Measurements from ENCODE around the gene TMEM30A.

Gene TMEM30A

DNA sequence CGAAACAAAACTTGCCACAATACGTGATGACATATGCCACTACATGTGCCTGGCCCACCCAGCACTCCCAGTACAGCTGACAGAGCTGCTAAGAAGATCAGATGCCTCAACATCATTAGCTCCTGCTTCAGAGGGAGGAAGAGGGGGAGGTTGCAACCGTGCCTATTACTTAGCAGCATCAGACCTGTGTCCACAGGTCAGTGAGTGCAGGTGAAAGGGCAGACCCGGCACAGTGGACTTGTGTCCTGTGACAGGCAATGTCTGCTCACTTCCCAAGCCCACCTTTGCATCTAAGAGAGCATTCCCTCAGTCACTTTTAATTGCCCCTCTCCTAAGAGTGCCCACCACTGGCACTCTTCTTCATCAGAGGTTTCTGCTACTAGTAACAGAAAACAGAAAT, 69.3 kb downstream of the TMEM30A start:
- DNase-seq (ENCODE audit: low read depth), result no peak

DNA sequence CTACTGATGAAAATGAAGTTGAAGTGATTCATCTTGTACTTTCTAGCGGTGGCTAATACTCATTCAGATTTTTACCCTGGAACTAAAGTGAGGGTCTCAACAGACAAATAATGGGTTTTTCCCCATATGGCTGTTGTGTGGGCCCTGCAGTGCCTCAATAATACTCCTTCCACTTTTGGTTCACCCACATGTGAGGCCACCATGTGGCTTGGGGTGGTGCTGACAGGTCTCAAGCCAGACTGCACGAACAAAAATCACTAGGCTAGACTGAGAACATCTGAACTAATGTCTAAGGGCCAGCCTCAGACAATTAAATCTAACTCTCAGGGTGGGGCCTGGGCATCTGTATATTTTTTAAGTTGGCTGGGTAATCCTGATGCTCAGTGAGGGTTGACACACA, 70.9 kb downstream of the TMEM30A start:
- no peak for DNase-seq (ENCODE audit: low read depth)

DNA sequence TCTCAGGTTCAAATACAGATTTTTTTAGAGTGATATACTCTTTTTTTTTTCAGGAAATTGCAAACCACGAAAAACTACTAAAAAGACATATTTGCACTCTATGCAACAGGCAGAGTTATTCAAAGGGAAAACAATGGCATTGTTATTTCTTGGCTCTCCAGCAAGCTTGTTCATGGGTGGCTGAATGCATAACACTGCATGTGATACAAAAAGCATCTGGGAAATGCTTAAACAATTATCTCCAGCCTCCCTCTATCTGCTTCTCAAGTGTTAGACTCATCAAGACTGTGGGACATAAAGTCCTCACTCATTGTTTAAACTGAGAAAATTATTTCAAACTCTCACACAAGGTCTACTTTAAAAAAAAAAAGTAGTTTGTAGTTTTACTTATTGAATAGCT, 71.5 kb downstream of the TMEM30A start:
- peak; percentile 54 for DNase-seq (ENCODE audit: low read depth)

DNA sequence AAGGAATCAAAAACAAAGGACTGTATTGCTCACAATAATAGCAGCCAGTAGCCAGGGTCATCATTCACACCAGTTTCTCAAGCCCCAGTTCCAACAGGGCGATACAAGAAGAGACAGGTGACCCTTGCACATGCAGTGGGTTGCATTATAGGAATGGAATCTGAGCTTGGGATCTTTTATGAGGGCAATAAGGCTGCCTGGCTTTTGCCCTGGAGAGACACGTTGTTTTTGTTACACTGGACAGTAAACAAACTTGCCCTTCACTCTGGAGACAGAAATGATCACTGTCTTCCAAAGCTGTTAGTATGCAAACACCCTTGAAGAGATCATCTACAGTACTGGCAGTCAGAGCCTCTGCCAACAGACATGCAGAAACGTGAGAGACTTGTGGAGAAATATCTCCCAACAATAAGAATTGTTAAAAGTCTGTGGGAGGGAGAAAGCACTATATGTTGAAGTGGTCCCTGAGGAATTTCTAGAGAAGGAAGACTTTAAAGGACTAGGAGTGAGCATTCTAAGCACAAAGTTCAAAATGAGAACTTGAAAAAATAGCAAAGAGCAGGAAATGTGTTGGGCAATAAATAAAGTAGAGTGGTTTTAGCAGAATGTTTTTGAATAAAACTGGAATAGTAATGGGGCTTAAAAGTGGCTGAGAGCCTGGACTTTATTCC, 72.5 kb downstream of the TMEM30A start:
- DNase-seq (ENCODE audit: low read depth), result no peak

DNA sequence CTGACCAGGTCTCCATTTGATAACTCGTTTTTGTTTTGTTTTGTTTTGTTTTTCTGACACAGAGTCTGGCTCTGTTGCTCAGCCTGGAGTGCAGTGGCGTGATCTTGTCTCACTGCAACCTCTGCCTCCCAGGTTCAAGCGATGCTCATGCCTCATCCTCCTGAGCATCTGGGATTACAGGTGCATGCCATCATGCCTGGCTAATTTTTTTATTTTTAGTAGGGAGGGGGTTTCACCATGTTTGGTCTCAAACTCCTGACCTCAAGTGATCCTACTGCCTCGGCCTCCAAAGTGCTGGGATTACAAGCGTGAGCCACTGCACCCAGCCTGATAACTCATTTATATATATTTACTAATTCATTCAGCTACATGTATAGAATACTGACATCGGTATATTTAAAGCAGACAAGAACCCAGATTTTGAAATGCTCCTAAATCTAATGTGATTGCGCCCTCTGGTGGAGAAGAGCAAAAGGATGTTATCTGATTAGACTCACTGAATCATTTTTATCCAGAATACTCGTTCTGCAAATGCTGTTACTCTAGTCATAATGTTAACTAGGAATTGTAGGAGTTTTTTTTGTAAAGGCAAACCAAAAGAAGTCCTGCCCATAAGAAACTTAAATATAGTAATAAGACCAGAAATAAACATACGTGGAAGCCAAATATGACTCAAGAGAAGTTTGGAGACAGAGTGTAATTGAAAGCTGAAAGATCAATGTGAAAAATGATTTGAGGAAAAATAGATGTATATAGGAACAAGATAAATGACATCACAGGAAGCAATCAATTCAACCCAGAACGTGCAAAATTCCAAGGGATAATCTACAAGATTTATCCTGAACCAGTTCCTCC, 73.5 kb downstream of the TMEM30A start:
- peak; percentile 75 for DNase-seq (ENCODE audit: low read depth)

DNA sequence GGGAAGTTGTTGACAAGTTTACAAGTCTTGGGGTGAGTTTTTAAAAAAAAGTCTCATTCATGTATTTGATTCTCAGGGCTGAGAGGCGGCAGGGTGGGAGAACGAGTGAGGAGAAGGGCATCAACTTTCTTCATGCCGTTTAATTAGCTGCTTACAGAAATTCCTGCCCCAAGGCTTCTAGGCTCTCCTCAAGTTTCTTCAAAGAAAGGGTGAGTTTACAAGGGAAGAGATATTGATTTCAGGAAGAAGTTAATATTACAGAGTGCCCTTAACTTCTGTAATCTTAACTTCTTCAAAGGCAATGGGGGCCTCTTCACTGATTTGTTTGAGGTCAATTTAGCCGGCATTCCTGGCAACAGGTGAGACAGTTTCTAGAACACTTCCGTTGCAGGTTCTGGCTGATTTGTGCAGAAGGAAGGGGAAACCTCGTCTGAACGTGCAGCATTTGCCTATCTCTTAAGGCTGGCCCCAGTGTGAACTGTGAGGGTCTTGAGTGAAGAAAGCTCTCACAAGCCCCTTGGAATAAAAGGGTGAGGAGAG, 75.3 kb downstream of the TMEM30A start:
- no peak for DNase-seq (ENCODE audit: low read depth)

DNA sequence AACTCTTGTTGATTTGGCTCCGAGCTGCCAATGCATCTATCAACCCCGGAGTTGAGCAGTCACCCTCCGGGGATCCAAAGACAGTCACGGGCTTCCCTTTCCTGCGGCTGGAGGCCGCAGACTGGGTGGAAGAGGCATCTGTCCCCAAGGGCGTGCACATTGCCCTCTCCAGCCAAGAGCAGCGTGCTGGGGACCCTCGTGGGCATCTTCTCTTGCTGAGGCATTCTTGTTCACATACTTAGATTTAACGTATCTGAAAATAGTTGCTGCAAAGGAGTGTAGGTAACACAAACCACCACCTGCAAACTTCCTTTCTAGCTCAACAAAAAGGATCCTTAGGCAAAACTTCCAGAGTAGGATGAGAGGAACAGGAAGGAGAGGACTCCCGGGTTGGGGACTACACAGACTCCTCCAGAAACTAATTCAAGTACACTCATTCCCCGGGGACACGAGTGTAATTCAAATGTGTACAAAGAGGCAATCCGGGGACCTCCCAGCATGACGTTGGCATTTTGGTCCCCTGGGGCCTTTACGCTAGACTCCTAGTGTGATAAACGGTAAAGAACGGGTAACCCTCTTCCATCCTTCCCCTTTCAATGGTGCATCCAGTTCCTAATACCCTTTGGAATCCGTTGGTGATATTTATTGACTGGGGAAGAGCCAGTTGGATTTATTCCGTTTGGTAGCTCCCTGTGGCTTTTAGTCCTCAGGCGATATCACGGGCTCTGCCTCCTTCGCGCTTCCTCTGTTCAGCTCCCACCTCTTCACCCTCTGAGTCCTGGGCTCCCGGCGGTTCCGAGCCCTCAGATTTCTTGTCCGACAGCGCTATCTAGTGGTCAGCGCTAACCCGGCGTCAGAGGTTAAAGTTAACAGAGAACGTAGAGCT, 76.1 kb downstream of the TMEM30A start:
- DNase-seq (ENCODE audit: low read depth), result peak; percentile 84

DNA sequence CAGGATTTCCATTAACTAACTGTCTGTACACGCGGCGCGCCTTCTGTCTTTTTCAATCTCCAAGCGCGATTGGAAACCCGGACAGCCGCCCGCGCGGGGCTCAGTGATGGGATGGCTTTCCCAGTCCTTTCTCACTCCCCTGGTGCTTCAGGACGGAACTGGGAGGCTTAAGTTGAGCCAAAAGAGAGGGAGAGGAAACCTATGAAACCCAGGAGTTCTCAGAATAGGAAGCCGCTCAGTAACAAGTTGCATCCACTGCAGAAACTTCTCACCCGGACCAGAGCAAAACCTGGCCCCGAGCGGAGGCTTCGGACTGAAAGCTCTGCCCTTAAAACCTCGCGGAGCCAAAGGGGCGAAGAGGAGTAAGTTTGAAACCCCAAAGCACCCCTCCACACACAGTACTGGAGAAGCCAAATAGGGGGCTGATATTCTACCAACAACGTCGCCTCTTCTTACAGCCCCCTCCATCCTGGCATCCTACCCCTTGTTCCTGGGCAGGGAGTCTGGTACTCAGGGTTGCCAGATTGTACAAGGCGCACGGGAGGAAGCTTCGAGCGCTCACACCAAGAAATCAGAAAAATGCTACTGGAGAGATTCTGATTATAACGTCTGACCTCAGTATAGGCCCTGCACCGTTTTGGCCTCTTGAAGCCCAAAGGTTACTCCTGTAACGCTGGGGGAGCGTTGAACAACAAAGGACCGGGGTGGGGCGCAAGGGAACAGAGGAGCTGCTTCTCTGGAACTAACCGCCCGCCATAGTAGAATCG, 77.8 kb downstream of the TMEM30A start:
- peak; percentile 71 for DNase-seq (ENCODE audit: low read depth)

DNA sequence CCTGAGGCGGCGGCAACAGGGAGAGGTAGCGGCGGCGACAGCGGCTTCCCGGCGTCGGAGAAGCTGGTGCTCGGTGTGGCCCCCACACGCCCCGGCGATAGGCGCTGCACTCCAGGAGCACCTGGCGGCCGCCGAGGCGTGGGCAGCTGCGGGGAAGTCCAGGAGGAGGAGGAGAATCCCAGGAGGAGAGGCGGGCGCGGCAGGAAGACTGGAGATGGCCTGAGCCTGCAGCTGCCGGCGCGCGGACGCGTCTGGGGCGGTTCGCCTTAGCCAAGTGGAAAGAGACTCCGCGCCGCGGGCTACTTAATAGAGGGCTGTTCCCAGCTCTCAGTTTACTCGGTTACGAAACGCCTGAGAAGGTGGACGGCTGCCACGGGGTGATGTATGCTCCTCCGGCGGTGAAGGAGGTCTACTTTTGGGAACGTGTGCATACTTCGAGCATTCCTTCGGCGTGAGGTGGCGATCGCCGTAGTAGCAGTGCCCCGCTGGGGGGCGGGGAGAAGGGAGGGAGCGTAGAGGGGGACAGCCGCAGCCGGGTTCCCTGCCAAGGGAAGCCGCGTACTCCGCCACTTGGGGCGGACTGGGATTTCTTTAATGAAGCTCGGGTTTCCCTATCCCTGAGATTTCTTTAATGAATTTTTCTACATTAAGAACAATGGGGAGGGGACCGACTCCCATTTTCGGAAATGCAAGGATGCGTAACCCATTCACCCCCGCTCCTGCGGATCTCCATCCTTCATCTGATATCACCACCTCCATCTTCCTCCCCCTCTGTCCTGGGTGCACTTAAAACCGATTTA, 78.6 kb downstream of the TMEM30A start, which contains the start of gene COL12A1:
Gene COL12A1 (minus strand): TSS at position 278 of the 800 bp plus-strand sequence. CDS start 3,261 bp downstream, outside the sequence.
- peak; percentile 100 for DNase-seq (ENCODE audit: low read depth)

DNA sequence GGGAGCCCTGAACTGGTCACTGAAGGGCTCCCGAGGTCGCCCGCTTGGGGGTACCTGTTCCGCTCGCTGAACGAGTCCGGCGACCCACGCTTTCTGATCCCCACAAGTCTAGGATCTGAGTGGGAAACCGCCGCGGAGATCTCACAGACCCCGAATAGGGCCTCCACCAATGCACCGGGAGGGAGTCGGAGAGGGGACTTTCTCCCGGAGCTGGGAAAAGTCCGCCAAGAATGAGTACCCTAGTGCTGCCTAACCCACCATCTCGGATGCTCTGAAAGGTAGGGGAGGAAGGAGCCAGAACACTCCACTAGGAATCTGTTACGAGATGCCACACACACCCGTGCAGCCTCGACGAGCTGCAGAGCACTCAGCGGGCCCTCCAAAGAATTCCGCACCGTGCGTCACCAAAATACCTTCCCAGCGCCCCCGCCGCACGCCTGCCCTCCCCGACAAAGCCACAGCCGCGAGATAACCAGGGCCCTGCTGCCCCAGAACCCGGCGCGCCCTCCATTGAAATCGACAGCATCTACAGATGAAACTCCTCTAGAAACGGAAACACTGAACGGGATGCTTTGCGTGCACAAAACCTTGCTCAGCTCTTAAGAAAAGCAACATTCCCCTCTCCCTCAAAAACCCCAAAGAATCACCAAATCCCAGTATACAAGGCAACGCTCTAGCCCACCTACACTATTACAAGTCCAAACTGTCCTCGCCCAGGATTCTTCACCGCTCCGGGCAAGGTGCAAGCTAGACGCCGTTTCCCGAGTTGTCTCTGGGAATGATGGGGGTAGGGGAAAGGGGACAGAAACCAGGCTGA, 79.4 kb downstream of the TMEM30A start:
- DNase-seq (ENCODE audit: low read depth), result peak; percentile 89

DNA sequence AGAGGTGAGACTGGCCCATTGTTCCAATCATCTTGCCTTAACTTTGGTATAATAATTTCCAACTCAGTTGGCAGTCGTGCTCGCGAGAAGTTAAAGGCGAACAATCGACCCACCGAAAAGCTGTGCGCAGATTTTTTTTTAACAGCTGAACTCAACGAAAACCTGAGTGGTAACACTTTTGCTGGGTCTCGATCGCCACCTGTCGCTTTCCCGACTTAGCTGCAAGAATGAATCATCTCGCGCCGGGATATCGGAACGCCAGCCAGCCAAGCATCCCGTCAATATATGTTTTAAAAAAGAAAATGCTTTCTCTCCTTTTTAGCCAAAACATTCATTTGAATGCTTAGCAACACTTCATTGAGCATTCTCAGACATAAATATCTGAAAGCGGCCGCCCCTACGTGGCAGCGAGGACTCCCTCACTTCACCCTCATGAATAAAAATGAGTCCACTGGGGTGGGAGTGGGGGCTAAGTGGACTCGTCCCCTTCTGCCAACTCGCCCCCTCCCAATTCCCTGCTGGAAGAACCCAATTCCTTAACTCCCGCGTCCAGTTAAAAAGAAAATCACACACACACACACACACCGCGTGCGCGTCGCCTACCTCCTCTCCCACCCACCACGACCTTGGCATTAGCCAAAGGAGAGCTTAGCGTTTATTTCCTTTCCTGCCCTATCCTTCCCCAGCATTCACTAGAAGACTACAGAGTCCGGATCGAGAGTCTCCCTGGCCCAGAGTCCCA, 80.2 kb downstream of the TMEM30A start:
- DNase-seq (ENCODE audit: low read depth), result peak; percentile 94

DNA sequence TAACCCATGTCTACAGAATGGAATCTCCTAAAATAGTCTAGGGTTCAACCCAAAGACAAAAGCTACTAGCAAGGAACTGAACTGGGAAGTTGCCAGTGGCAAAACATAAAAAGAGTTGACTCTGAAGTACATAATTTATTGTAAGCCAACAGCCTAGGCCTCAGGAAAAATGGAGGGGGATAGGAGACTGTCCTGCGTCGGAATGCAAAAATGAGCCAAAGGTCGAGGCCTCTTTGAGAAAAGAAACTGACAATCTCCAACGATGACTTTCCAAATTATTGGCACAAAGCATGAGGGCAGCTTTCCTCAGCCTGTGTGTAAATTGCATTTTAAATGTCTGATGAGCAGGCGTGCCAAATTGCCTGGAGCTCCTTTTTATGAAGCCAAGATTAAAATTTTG, 80.9 kb downstream of the TMEM30A start:
- DNase-seq (ENCODE audit: low read depth), result peak; percentile 83
